AG04450 (cell line): ENCODE results near the gene PTCD2. TPM values are rescaled to one million over a fixed set of nuclear protein-coding genes. Genes with fewer than 3 reads are reported as not detected.
A peak's percentile ranks its signal among the peaks of the same experiment; 100 is the strongest.

Experiments
- CTCF ChIA-PET: fragments of 300-600, 350-600 bp; formaldehyde crosslinking; extraction: SDS; loops from one replicate; lab custom pipeline; 2022; ENCODE audit warnings: antibody characterized with exemption, inconsistent platforms; lab: Charles Lee
- POLR2A ChIA-PET: fragments of 350-600 bp; formaldehyde crosslinking; extraction: SDS; loops from one replicate; lab custom pipeline; 2021; ENCODE audit warnings: antibody characterized with exemption, inconsistent platforms; lab: Yijun Ruan, JAX
- DNase-seq: peaks from one replicate; pipeline ENCODE4 v3.0.0-alpha.2; 2011; ENCODE audit warnings: low read depth, low spot score
- H3K27ac ChIP-seq: one replicate; pipeline ENCODE4 v1.5.1; 2012; ENCODE audit warnings: low read depth, low read length, control low read depth
- H3K27me3 ChIP-seq: one replicate; pipeline ENCODE4 v1.6.0; 2012; ENCODE audit warnings: low read length; ENCODE audit not compliant: control insufficient read depth, insufficient read depth
- H3K4me3 ChIP-seq: 2 replicates; pipeline ENCODE4 v1.5.1; 2011; ENCODE audit warnings: mild to moderate bottlenecking, low read depth, low read length, control low read depth
- H3K9me3 ChIP-seq: 2 replicates; pipeline ENCODE4 v1.5.1; 2012; ENCODE audit warnings: low read length; ENCODE audit not compliant: control insufficient read depth, insufficient read depth
- CTCF ChIP-seq: IDR thresholded peaks from 2 replicates; pipeline ENCODE4 v1.5.1; 2011; ENCODE audit warnings: low read depth, low read length, control low read depth, inconsistent platforms
- polyA plus RNA-seq: library from polyadenylated mRNA; depleted of rRNA; stranded (reverse); fragments of >200 nt; gene quantifications from 2 replicates; pipeline ENCODE4 v1.2.3, GENCODE V29; 2011

PTCD2 gene
- polyA plus RNA-seq, 1 experiment, result 13.9 TPM

GRCh38 chr5:72283358-72283757 is 36.8 kb upstream of the PTCD2 start:
- peak overlapping the region; percentile 13 for H3K27ac ChIP-seq
- no peak for DNase-seq
- CTCF ChIA-PET, result interaction anchor here (1.1 kb wide), 1 partner anchor 14 kb away, joined by 3 read pairs; no protein-coding TSS in a partner anchor
- no peaks in the 10 kb centered on the region for H3K27me3 ChIP-seq
- H3K4me3 ChIP-seq, result no peak overlapping the region
- no peak for TF ChIP-seq CTCF
- POLR2A ChIA-PET, result no interaction called here
- no peaks in the 10 kb centered on the region for H3K9me3 ChIP-seq

DNA sequence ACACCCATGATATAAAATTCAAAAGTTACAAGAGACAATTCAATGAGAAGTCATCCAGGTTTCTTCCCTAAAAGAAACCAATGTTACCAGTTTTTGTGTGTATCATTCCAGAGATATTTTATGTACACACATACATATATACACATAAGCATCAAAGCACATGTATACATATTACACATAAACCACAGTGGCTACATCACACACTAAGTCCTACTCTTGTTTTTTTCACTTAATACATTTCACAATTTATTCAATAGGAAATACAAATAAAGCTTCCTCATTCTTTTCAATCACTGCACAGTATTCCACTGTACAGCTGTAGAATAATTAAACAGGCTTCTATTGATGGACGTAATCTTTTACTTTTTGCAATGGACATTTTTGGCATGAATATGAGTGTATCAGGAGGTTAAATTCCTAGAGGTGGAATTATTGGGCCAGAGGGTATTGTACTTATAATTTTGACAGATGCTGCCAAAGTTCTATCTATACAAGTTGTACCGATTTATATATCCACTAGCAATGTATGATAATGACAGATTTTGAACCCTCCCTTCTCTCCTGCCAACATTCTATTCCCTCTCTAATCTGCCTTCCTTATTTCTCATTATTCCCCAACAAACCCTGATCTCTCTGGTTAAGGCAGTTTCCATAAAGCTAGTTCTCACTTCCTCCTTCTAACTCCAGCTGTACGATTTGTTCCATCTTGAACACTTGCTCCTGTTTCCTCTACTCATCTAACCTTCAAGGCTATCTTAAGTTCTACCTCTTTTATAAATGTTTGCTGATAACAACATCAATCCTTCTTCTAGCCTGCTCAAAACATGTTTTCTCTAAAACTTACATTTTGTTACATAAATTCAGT is 35.4 kb upstream of the PTCD2 start:
- Histone ChIP-seq H3K27ac (no peak overlapping the region), H3K4me3 (no peak overlapping the region), H3K9me3 (no peaks in the 10 kb centered on the region), H3K27me3 (no peaks in the 10 kb centered on the region)
- no peak for DNase-seq
- ChIA-PET POLR2A (interaction anchor here (0.6 kb wide), 1 partner anchor 542 kb away, joined by 3 read pairs; no protein-coding TSS in a partner anchor), CTCF (interaction anchor here (0.7 kb wide), 1 partner anchor 266 kb away, joined by 3 read pairs; no protein-coding TSS in a partner anchor)
- no peak for TF ChIP-seq CTCF

- CTCF ChIA-PET, result no interaction called here
- Histone ChIP-seq H3K9me3 (no peaks in the 10 kb centered on the region), H3K4me3 (no peak overlapping the region), H3K27me3 (no peaks in the 10 kb centered on the region), H3K27ac (no peak overlapping the region)
- no peak for DNase-seq
- no peak for TF ChIP-seq CTCF
- POLR2A ChIA-PET, result no interaction called here
These were observed 34.8 kb upstream of the PTCD2 start for GRCh38 chr5:72285424-72285821.

DNA sequence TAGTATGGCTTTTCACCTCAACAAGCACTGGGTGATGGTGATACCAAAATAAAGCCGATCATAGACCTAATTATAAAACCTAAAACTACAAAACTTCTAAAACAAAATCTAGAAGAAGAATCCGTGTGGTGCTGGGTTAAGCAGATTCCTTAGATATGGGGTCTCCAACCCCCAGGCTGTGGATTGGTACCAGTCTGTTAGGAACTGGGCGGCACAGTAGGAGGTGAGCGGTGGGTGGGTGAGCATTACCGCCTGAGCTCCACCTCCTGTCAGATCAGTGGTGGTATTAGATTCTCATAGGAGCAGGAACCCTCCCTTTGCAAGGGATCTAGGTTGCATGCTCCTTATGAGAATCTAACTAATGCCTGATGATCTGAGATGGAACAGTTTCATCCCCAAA is 33.4 kb upstream of the PTCD2 start:
- Histone ChIP-seq H3K4me3 (no peak overlapping the region), H3K27me3 (no peaks in the 10 kb centered on the region), H3K9me3 (no peaks in the 10 kb centered on the region), H3K27ac (no peak overlapping the region)
- POLR2A ChIA-PET, result no interaction called here
- CTCF ChIA-PET, result no interaction called here
- no peak for DNase-seq
- no peak for TF ChIP-seq CTCF

- H3K9me3 ChIP-seq, result no peaks in the 10 kb centered on the region
- no peak for DNase-seq
- ChIA-PET CTCF (interaction anchor here (1.0 kb wide), 1 partner anchor 20 kb away, joined by 3 read pairs; no protein-coding TSS in a partner anchor), POLR2A (interaction anchor here (0.5 to 1.3 kb wide), 3 partner anchors 19 to 521 kb away, joined by 3 to 5 read pairs (median 3); no protein-coding TSS in a partner anchor)
- H3K4me3 ChIP-seq, result no peak overlapping the region
- TF ChIP-seq CTCF, result no peak
- no peak overlapping the region for H3K27ac ChIP-seq
- H3K27me3 ChIP-seq, result no peaks in the 10 kb centered on the region
These were observed 31.2 kb upstream of the PTCD2 start for GRCh38 chr5:72288924-72289323.
